Activated CD4-positive, alpha-beta T cell treated with anti-CD3 and anti-CD28 coated beads, Interleukin-2, Interleukin-4, amounts not matched to agents 100 ng/mL and 50 ng/mL, durations not matched to agents 16 hours and 8 hours (primary cell): ENCODE measurements around the gene ADGRF3.
"Not testable (repeated sequence)": the region's sequence is repeated elsewhere in the genome, so short reads cannot be mapped to it uniquely, and the experiment has no call there.

Source experiments
- DNase-seq: peaks from one replicate; pipeline ENCODE4 v3.0.0-alpha.2; 2020; ENCODE audit warnings: low spot score

ADGRF3 gene

DNA sequence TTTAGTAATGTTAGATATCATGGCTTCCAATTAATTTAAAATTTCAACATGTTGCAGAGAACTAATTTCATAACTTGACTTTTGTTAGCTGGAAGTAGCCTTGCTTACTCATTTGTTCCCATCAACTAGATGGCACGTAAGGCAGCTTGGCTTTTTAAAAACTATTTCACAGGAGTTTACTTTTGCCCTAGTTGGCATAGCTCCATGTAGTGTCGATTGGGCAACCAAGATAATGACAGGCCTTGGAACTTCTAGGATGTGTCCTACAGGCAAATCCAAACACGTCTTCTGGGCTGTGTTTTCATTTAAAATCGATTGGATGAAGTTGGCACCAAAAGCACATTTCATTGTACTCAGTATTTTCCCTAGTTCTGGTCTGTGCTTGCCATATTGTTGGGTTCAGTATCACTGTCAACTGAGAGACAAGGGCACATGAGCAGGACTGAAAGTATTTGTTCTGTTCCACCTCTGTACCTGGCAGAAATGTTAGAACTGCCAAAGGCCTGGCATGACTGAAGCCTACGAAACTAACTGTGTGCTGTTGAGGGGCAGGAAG, 72.5 kb downstream of the ADGRF3 start:
- no peak for DNase-seq

DNA sequence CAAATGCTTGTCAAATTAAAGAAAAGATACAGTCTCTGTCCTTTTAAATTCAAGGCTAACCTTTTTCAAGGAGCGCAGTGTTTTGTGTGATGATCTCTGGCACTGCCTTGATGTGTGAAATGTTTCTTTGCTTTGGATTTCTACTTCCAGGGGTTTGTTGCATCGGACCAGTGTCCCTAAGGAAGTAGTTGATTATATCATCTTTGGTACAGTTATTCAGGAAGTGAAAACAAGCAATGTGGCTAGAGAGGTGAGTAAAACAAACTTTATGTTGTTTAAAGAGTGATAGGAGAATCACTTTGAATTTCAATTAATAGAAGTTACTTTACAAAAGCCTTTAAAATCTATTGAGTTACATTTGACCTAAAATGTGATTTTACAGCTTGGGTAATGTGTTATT, 73.1 kb downstream of the ADGRF3 start:
- DNase-seq: no peak

DNA sequence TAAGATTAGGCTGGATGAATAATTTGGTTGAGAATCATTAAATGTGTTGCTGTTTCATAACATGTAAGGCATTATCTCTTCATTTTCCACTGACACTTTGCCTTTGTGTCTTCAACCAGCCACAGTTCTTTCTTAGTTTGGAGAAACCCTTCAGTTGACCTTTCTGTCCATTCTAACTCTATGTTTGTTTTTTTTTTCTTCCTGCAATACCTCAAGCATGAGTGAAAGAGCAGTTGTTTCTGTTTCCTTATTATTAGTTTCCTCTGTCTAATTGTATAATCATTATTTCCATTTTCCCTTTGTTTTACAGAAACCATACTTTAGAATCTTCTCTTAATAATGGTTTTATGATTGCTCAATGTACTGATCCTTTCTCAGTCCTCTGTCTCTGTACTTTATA, 76.2 kb downstream of the ADGRF3 start:
- DNase-seq: no peak

DNA sequence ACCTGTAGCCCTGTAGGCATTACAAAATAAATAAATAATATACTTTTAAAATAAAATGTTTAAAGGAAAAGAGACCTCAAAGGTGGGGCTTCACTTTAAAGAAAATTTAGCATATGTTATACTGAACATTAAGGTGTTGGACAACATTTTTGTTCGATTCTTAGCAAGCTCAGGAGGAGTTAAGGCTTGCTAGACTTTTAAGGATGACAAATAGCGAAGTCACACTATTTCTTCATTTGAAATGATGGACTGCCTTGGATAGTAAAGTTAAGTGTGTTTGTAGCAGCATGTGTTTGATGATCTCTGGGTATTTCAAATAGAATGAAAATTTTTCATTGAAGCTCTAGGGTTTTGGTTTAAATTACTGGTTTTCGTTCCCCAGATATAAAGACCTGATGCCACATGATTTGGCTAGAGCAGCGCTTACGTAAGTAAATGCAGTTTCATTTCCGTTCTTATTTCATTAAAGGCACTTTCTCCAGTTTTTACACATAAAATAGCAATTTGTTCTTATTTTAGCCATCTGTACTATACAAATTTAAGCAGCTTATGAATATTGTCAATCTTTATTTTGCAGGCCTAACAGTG, 76.9 kb downstream of the ADGRF3 start:
- DNase-seq: no peak

DNA sequence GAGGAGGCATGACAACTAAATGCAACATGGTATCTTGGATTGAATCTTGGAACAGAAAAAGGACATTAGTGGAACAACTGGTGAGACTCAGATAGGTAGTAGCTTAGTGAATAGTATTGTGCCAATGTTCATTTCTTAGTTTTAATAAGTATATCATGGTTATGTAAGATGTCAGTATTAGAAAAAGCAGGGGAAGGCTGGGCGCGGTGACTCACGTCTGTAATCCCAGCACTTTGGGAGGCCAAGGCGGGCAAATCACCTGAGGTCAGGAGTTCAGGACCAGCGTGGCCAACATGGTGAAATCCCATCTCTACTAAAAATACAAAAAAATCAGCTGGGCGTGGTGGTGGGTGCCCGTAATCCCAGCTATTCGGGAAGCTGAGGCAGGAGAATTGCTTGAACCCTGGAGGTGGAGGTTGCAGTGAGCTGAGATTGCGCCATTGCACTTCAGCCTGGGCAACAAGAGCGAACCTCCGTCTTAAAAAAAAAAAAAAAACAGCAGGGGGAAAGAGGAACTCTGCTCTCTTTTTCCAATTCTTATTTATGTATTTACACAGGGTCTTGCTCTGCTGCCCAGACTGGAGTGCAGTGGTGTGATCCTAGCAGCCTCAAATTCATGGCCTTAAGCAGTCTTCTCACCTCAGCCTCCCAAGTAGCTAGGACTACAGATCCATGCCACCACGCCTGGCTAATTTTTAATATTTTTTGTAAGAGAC, 77.8 kb downstream of the ADGRF3 start:
- not testable (repeated sequence) for DNase-seq

DNA sequence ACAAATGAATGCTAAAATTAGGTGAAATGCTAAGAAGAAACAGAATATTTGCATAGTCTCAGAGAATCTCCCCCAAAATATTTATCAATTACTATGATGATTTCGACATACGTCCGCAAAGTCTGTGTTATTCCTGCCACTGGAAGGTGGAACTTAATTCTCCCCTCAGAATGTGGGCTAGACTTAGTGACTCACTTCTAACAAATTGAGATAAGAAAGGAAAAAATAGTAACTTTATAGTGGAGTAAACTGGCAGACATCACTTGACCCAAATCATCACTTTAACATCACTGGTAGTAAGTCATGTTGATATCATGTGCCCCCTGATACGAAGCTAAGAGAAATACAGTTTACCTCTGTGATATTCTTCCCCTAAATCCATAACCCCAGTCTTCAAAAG, 78.4 kb downstream of the ADGRF3 start:
- no peak for DNase-seq

DNA sequence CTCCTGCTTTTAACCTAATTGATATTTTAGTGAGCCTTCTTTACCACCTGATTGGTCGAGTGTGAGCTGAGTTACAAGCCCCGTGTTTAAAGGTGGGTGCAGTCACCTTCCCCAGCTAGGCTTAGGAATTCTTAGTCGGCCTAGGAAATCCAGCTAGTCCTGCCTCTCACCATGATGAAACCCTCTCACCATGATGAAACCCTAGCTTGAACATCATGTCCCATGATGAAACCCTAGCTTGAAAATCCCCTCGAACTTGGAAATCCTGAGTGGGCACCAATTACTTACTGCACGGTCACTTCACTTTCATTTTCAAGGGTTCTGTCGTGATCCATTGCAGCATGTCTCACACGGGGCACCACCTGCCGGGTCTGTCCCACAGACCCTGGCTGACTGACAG, 87.8 kb downstream of the ADGRF3 start:
- not testable (repeated sequence) for DNase-seq
